MM.1S (cell line): ENCODE data around the gene ASIC1.

Experiments used
- DNase-seq: peaks from one replicate; pipeline ENCODE4 v3.0.0-alpha.2; 2015
- H2AFZ ChIP-seq: fragments of 300-600 bp; sonication (generic); 2 replicates; pipeline ENCODE4 v1.6.0; 2016; ENCODE audit warnings: antibody characterized with exemption, low read length
- H3F3A ChIP-seq: fragments of 300-600 bp; sonication (generic); 2 replicates; pipeline ENCODE4 v1.6.1; 2016; ENCODE audit warnings: mild to moderate bottlenecking, antibody characterized with exemption, low read length, moderate library complexity, mixed read lengths; ENCODE audit not compliant: insufficient read depth
- H3K27ac ChIP-seq: fragments of 300-600 bp; sonication (generic); 2 replicates; pipeline ENCODE4 v1.5.1; 2016; ENCODE audit warnings: mild to moderate bottlenecking, low read length
- H3K27me3 ChIP-seq: fragments of 300-600 bp; sonication (generic); replicated peaks from 2 replicates; pipeline ENCODE4 v1.6.0; 2016; ENCODE audit warnings: low read length; ENCODE audit not compliant: insufficient read depth
- H3K36me3 ChIP-seq: fragments of 300-600 bp; sonication (generic); replicated peaks from 2 replicates; pipeline ENCODE4 v1.6.1; 2016; ENCODE audit warnings: mild to moderate bottlenecking, low read length, mixed read lengths; ENCODE audit not compliant: insufficient read depth
- H3K4me1 ChIP-seq: fragments of 300-600 bp; sonication (generic); 2 replicates; pipeline ENCODE4 v1.6.1; 2016; ENCODE audit warnings: low read length, mixed read lengths
- H3K4me2 ChIP-seq: fragments of 300-600 bp; sonication (generic); 2 replicates; pipeline ENCODE4 v1.6.0; 2016; ENCODE audit warnings: low read depth, low read length
- H3K4me3 ChIP-seq: fragments of 300-600 bp; sonication (generic); 2 replicates; pipeline ENCODE4 v1.5.1; 2016; ENCODE audit warnings: low read length, mixed read lengths
- H3K79me2 ChIP-seq: fragments of 300-600 bp; sonication (generic); 2 replicates; pipeline ENCODE4 v1.6.1; 2016; ENCODE audit warnings: mixed run types, low read length, mixed read lengths
- H3K9ac ChIP-seq: fragments of 300-600 bp; sonication (generic); 2 replicates; pipeline ENCODE4 v1.6.1; 2016; ENCODE audit warnings: low read length, mixed read lengths
- H3K9me2 ChIP-seq: fragments of 300-600 bp; sonication (generic); replicated peaks from 2 replicates; pipeline ENCODE4 v1.6.1; 2016; ENCODE audit warnings: mild to moderate bottlenecking, low read length, mixed read lengths; ENCODE audit not compliant: insufficient read depth
- H3K9me3 ChIP-seq: fragments of 300-600 bp; sonication (generic); replicated peaks from 2 replicates; pipeline ENCODE4 v1.6.1; 2016; ENCODE audit warnings: mild to moderate bottlenecking, low read length, mixed read lengths; ENCODE audit not compliant: insufficient read depth
- H4K20me1 ChIP-seq: fragments of 300-600 bp; sonication (generic); 2 replicates; pipeline ENCODE4 v1.6.1; 2016; ENCODE audit warnings: mild to moderate bottlenecking, low read length, moderate library complexity, mixed read lengths; ENCODE audit not compliant: insufficient read depth
- CTCF ChIP-seq: fragments of 300-600 bp; sonication (generic); IDR thresholded peaks from 2 replicates; pipeline ENCODE4 v1.5.1; 2016; ENCODE audit warnings: antibody characterized with exemption, low read length, mixed read lengths
- EZH2 ChIP-seq: fragments of 300-600 bp; sonication (generic); optimal IDR thresholded peaks from 2 replicates; pipeline ENCODE3; 2017; ENCODE audit warnings: low read depth, mild to moderate bottlenecking, antibody characterized with exemption, low read length, mixed read lengths
- EZH2phosphoT487 ChIP-seq: fragments of 300-600 bp; sonication (generic); IDR thresholded peaks from 2 replicates; pipeline ENCODE4 v1.6.1; 2018; ENCODE audit warnings: antibody characterized with exemption, low read length

The ASIC1 gene

DNA sequence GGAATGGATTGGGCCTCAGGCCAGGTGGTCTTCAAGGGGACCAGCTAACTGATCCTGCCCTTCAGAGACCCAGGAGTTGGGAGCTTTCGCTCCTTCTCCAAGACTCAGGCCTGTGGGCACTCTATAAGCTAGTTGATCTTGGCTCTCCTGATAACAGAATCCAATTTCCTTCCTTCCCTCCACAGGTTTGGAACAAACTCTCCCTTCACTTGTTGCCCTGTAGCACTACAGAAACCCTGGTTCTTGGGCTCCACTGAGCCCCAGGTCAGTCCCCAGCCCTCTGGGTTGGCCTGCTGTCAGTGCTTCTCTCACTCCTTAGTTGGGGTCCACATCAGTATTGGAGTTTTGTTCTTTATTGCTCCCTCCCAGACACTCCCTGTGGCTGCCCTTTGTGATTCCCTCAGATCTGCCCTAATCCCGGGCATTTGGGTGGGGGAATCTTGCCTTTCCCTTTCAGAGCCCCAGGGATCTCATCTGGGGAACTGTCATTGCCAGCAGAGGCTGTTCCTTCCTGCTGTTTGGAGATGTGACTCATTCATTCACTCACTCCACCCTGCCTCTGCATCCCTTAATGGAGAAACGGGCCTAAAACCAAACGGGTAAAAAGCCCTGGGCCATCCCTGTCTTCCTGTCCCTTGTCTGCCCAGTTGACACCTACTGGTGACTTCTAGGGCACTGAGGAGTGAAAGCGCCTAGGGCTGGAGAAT, 42.1 kb downstream of the ASIC1 start:
- Histone ChIP-seq H3K4me1 (no peaks in the 10 kb centered on the region), H3K4me2 (no peak overlapping the region), H3K36me3 (peaks cover 10% of the 10 kb centered on the region; the same call in 1 of the 2 replicates), H3K27me3 (no peaks in the 10 kb centered on the region), H3K27ac (no peak overlapping the region), H3K9me3 (no peaks in the 10 kb centered on the region), H4K20me1 (no peaks in the 10 kb centered on the region), H3K9me2 (no peaks in the 10 kb centered on the region), H3F3A (peaks cover 4% of the 10 kb centered on the region; the same call in 1 of the 2 replicates), H3K79me2 (no peaks in the 10 kb centered on the region), H2AFZ (no peak overlapping the region), H3K9ac (no peak overlapping the region), H3K4me3 (no peak overlapping the region)
- DNase-seq, result no peak
- TF ChIP-seq EZH2phosphoT487 (no peak), EZH2 (no peak), CTCF (no peak)

- no peak for DNase-seq
- Histone ChIP-seq H3K36me3 (peaks cover 10% of the 10 kb centered on the region; the same call in 1 of the 2 replicates), H3K79me2 (no peaks in the 10 kb centered on the region), H2AFZ (no peak overlapping the region), H3K9me2 (no peaks in the 10 kb centered on the region), H4K20me1 (no peaks in the 10 kb centered on the region), H3K9ac (no peak overlapping the region), H3K4me1 (no peaks in the 10 kb centered on the region), H3F3A (peaks cover 4% of the 10 kb centered on the region; the same call in 1 of the 2 replicates), H3K27ac (no peak overlapping the region), H3K27me3 (no peaks in the 10 kb centered on the region), H3K4me3 (no peak overlapping the region), H3K4me2 (no peak overlapping the region), H3K9me3 (no peaks in the 10 kb centered on the region)
- TF ChIP-seq CTCF (no peak), EZH2phosphoT487 (no peak), EZH2 (no peak)
Measured at GRCh38 chr12:50100561-50100960, 43.2 kb downstream of the ASIC1 start.

DNA sequence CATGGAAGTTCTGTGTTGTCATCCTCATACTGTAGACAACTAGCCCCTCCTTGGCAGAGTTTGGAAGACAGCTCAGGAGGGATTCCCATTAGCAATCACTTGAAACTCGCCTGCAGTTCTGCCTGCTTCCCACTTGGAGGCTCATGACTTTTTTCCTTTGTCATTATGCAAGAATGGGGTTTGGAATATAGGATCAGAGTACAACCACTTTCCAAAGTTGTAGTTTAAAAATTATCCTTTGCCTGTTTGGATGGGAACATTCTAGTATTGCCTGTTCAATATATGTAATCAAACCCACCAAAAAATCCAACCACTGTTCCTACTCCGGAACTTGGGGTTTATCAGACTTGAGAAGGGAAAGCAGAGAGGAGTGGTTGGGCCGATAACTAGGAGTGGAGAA, 44.3 kb downstream of the ASIC1 start:
- no peaks in the 10 kb centered on the region for H4K20me1 ChIP-seq
- peaks cover 4% of the 10 kb centered on the region; the same call in 1 of the 2 replicates for H3F3A ChIP-seq
- no peaks in the 10 kb centered on the region for H3K79me2 ChIP-seq
- H3K36me3 ChIP-seq, result peaks cover 8% of the 10 kb centered on the region; the same call in 1 of the 2 replicates
- no peak overlapping the region for H3K4me3 ChIP-seq
- no peaks in the 10 kb centered on the region for H3K27me3 ChIP-seq
- H3K9me2 ChIP-seq, result no peaks in the 10 kb centered on the region
- no peak overlapping the region for H3K9ac ChIP-seq
- no peak for DNase-seq
- TF ChIP-seq EZH2phosphoT487 (no peak), EZH2 (no peak), CTCF (no peak; the same call in 1 of the 2 replicates)
- H3K4me1 ChIP-seq, result no peaks in the 10 kb centered on the region
- no peak overlapping the region for H3K4me2 ChIP-seq
- H2AFZ ChIP-seq, result no peak overlapping the region
- H3K9me3 ChIP-seq, result no peaks in the 10 kb centered on the region
- no peak overlapping the region for H3K27ac ChIP-seq
